Ishikawa (cell line): ENCODE data around the gene MRPS6.

Experiments
- CEBPB ChIP-seq: IDR thresholded peaks from 2 replicates; pipeline ENCODE4 v1.6.1; 2012
- CREB1 ChIP-seq: IDR thresholded peaks from 2 replicates; pipeline ENCODE4 v1.6.1; 2012; ENCODE audit warnings: low read depth
- EGR1 ChIP-seq: IDR thresholded peaks from 2 replicates; pipeline ENCODE4 v1.6.1; 2012
- EP300 ChIP-seq: IDR thresholded peaks from 2 replicates; pipeline ENCODE4 v1.6.1; 2012; ENCODE audit warnings: borderline replicate concordance
- FOXM1 ChIP-seq: IDR thresholded peaks from 2 replicates; pipeline ENCODE4 v1.6.1; 2012; ENCODE audit warnings: low read depth, borderline replicate concordance
- NFIC ChIP-seq: IDR thresholded peaks from 2 replicates; pipeline ENCODE4 v1.6.1; 2012
- RAD21 ChIP-seq: IDR thresholded peaks from 2 replicates; pipeline ENCODE4 v1.6.1; 2012; ENCODE audit warnings: low read depth
- REST ChIP-seq: IDR thresholded peaks from 2 replicates; pipeline ENCODE4 v1.6.1; 2012; ENCODE audit warnings: low read depth, mild to moderate bottlenecking
- TAF1 ChIP-seq: IDR thresholded peaks from 2 replicates; pipeline ENCODE4 v1.6.1; 2012; ENCODE audit warnings: low read depth, mild to moderate bottlenecking
- TCF12 ChIP-seq: IDR thresholded peaks from 2 replicates; pipeline ENCODE4 v1.6.1; 2012; ENCODE audit warnings: low read depth
- TEAD4 ChIP-seq: IDR thresholded peaks from 2 replicates; pipeline ENCODE4 v1.6.1; 2012
- USF1 ChIP-seq: IDR thresholded peaks from 2 replicates; pipeline ENCODE4 v1.6.1; 2012
- YY1 ChIP-seq: IDR thresholded peaks from 2 replicates; pipeline ENCODE4 v1.6.1; 2012; ENCODE audit warnings: low read depth
- ZBTB7A ChIP-seq: IDR thresholded peaks from 2 replicates; pipeline ENCODE4 v1.6.1; 2012; ENCODE audit warnings: low read depth
- TF ChIP-seq, protein P1 (sequence below): IDR thresholded peaks from 2 replicates; pipeline ENCODE4 v1.6.1; 2012

Gene MRPS6

DNA sequence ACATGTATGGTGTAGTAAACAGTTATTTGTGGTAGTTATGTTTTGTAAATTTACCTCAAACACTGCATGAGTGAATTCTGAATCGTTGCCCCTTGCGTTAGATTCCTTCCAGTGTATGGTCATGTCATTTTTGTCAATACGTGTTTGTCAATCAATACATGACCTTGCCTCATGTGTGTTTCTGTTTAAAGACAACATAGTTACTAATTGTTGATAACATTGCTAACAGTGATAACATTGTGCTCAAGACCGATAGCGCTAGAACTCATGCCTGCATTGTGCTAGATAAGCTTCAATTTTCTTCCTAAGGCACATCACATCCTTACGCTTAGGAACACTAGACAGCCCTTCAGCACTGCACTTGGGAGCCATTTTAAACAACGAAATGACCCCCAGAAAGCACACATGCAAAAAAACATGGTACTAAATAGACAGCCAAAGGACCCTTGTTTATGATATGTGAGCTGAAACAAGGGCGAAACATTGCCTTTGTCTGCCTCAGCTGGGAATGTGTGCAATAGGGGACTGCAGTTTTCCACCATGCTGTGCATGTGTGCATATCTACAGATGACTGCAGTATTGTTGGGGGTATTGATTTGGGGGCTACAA is 37.3 kb downstream of the MRPS6 start:
- no peak for TF ChIP-seq RAD21
- TF ChIP-seq ZBTB7A: no peak
- no peak for TF ChIP-seq TAF1
- TF ChIP-seq, protein P1, sequence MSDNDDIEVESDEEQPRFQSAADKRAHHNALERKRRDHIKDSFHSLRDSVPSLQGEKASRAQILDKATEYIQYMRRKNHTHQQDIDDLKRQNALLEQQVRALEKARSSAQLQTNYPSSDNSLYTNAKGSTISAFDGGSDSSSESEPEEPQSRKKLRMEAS: no peak
- TF ChIP-seq USF1: no peak
- no peak for TF ChIP-seq EP300
- TF ChIP-seq YY1: no peak
- no peak for TF ChIP-seq NFIC
- no peak for TF ChIP-seq CREB1
- TF ChIP-seq TCF12: no peak
- TF ChIP-seq REST: no peak
- TF ChIP-seq EGR1: no peak
- no peak for TF ChIP-seq TEAD4
- TF ChIP-seq FOXM1: no peak

GRCh38 chr21:34112316-34113033 is 39.1 kb downstream of the MRPS6 start:
- TF ChIP-seq CREB1 (no peak), FOXM1 (no peak), EGR1 (no peak), NFIC (no peak), REST (no peak), EP300 (no peak), TEAD4 (no peak), USF1 (no peak), ZBTB7A (no peak), TCF12 (no peak), CEBPB (no peak), TAF1 (no peak), YY1 (no peak), RAD21 (no peak)
- TF ChIP-seq, protein P1: no peak

- TF ChIP-seq NFIC (no peak), RAD21 (no peak), TAF1 (no peak), ZBTB7A (no peak), EGR1 (no peak), REST (no peak), EP300 (no peak), USF1 (no peak), TCF12 (no peak), TEAD4 (no peak), FOXM1 (no peak), YY1 (no peak)
Observed at GRCh38 chr21:34113842-34114241, 40.5 kb downstream of the MRPS6 start.

DNA sequence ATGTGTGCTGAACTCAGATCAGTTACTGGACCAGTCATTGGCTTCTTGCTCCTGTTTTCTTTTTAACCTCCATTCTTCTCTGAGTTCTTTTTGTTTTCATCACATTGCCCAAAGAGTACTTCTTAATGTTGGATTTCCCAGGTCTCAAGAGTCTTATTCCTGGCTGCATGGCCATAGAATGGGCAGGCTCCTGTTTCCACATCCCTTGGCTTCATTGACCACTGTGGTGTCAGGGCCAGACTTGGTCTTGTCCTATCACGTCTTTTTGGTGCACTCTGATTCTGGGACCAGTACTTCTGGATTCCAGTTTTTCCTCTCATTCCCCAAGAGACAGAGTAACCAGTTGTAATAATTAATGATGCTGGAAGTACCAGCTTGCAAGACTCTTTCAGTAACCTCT is 41.8 kb downstream of the MRPS6 start:
- no peak for TF ChIP-seq EGR1
- TF ChIP-seq TAF1: no peak
- no peak for TF ChIP-seq REST
- TF ChIP-seq CEBPB: no peak
- TF ChIP-seq CREB1: no peak
- no peak for TF ChIP-seq TEAD4
- TF ChIP-seq FOXM1: no peak
- TF ChIP-seq NFIC: no peak
